Measurements from ENCODE around the gene PDPK1.

- no peak for TF ChIP-seq CTCF (conservative IDR thresholded peaks at IDR 0.05; ENCODE audit: low read depth, low read length)
- TF ChIP-seq POLR2A (IDR thresholded peaks at IDR 0.05; ENCODE audit: low read depth, low read length), result no peak
- TF ChIP-seq NFE2L2 (IDR thresholded peaks at IDR 0.05; ENCODE audit: low read depth, low read length), result no peak
- TF ChIP-seq CEBPB (IDR thresholded peaks at IDR 0.05; ENCODE audit: low read depth, low read length), result no peak
These were observed 18.1 kb upstream of the PDPK1 start for GRCh38 chr16:2519711-2520080.

All from IMR-90 (cell line).